SK-N-SH (cell line): ENCODE data around the gene CCL28. TPM values are rescaled to one million over a fixed set of nuclear protein-coding genes. Genes with fewer than 3 reads are reported as not detected.

Experiments used
- CTCF ChIA-PET: fragments of 300-600, 350-600 bp; formaldehyde crosslinking; extraction: SDS; loops from one replicate; lab custom pipeline; 2021; lab: Yijun Ruan, JAX
- POLR2A ChIA-PET: fragments of 350-600 bp; sonication (Branson Sonifier 250); formaldehyde crosslinking; extraction: SDS; loops from one replicate; lab custom pipeline; 2020; ENCODE audit warnings: antibody characterized with exemption, inconsistent platforms; lab: Yijun Ruan, JAX
- DNase-seq: peaks from one replicate; pipeline ENCODE4 v3.0.0; 2012
- H2AFZ ChIP-seq: fragments of 200-600 bp; sonication (generic); 2 replicates; pipeline ENCODE4 v1.8.1; 2016; ENCODE audit warnings: antibody characterized with exemption, mild to moderate bottlenecking, low read depth
- H3F3A ChIP-seq: fragments of 200-600 bp; sonication (generic); replicated peaks from 2 replicates; pipeline ENCODE3; 2016; ENCODE audit warnings: antibody characterized with exemption, mild to moderate bottlenecking; ENCODE audit not compliant: insufficient read depth
- H3K27ac ChIP-seq, 2 experiments: fragments of 200-500 bp in 1 of 2; fragments of 200-600 bp in 1 of 2; sonication (Bioruptor generic) in 1 of 2; sonication (generic), shearing (Covaris generic) in 1 of 2; 2 replicates each; pipeline versions ENCODE4 v1.5.1 to v1.6.1; 2014 to 2016; ENCODE audit warnings: low read depth in 2 of 2, inconsistent platforms in 1 of 2, low read length in 1 of 2, mild to moderate bottlenecking in 1 of 2, mixed read lengths in 1 of 2
- H3K27me3 ChIP-seq: fragments of 200-600 bp; sonication (generic), shearing (Covaris generic); 2 replicates; pipeline ENCODE4 v1.6.1; 2016; ENCODE audit warnings: mixed run types; ENCODE audit not compliant: insufficient read depth
- H3K36me3 ChIP-seq, 2 experiments: fragments of 200-500 bp in 1 of 2; fragments of 200-600 bp in 1 of 2; sonication (Bioruptor generic) in 1 of 2; sonication (generic) in 1 of 2; replicated peaks in 1 of 2; 2 replicates each; pipeline versions ENCODE3 to v1.5.1; 2014 to 2016; ENCODE audit warnings: low read length in 1 of 2, mild to moderate bottlenecking in 1 of 2; ENCODE audit not compliant: insufficient read depth in 2 of 2, control insufficient read depth in 1 of 2
- H3K4me1 ChIP-seq, 2 experiments: fragments of 200-500 bp in 1 of 2; fragments of 200-600 bp in 1 of 2; sonication (Bioruptor generic) in 1 of 2; sonication (generic), shearing (Covaris generic) in 1 of 2; 2 replicates each; pipeline versions ENCODE4 v1.5.1 to v1.6.1; 2014 to 2016; ENCODE audit warnings: low read depth in 1 of 2, low read length in 1 of 2, mixed run types in 1 of 2; ENCODE audit not compliant: insufficient read depth in 2 of 2, control insufficient read depth in 1 of 2
- H3K4me2 ChIP-seq: fragments of 200-600 bp; sonication (generic), shearing (Covaris generic); 2 replicates; pipeline ENCODE4 v1.6.1; 2017; ENCODE audit warnings: mixed run types
- H3K4me3 ChIP-seq, 2 experiments: fragments of 200-500 bp in 1 of 2; fragments of 200-600 bp in 1 of 2; sonication (Bioruptor generic) in 1 of 2; sonication (generic), shearing (Covaris generic) in 1 of 2; 2 replicates each; pipeline versions ENCODE4 v1.5.1 to v1.8.1; 2014 to 2016; ENCODE audit warnings: low read depth in 2 of 2, inconsistent platforms in 1 of 2, low read length in 1 of 2, mild to moderate bottlenecking in 1 of 2, mixed read lengths in 1 of 2, moderate library complexity in 1 of 2
- H3K79me2 ChIP-seq: fragments of 200-600 bp; sonication (generic); 2 replicates; pipeline ENCODE4 v1.8.1; 2017; ENCODE audit warnings: mild to moderate bottlenecking; ENCODE audit not compliant: insufficient read depth
- H3K9ac ChIP-seq: fragments of 200-600 bp; sonication (generic); 2 replicates; pipeline ENCODE4 v1.6.1; 2017; ENCODE audit warnings: mixed run types
- H3K9me2 ChIP-seq: fragments of 200-600 bp; sonication (generic); 2 replicates; pipeline ENCODE4 v1.6.1; 2017; ENCODE audit warnings: mixed run types
- H3K9me3 ChIP-seq: fragments of 200-600 bp; sonication (generic); 2 replicates; pipeline ENCODE4 v1.6.1; 2017; ENCODE audit warnings: mixed run types, mild to moderate bottlenecking, moderate library complexity
- H4K20me1 ChIP-seq: fragments of 200-600 bp; sonication (generic); 2 replicates; pipeline ENCODE4 v1.6.1; 2017; ENCODE audit warnings: mild to moderate bottlenecking, mixed run types; ENCODE audit not compliant: insufficient read depth
- FOSL2 ChIP-seq: IDR thresholded peaks from 2 replicates; pipeline ENCODE4 v1.4.0; 2012; ENCODE audit warnings: low read depth, mild to moderate bottlenecking, moderate library complexity, borderline replicate concordance
- FOXJ3 ChIP-seq: sonication (generic); formaldehyde crosslinking; IDR thresholded peaks from 2 replicates; pipeline ENCODE4 v1.5.1; 2020; ENCODE audit warnings: mild to moderate bottlenecking, missing genetic modification reagents
- GABPA ChIP-seq: IDR thresholded peaks from 2 replicates; pipeline ENCODE4 v1.4.0; 2012; ENCODE audit warnings: low read depth, mild to moderate bottlenecking
- GATA2 ChIP-seq: sonication (generic); formaldehyde crosslinking; IDR thresholded peaks from 2 replicates; pipeline ENCODE4 v1.5.0; 2020; ENCODE audit warnings: mild to moderate bottlenecking, missing genetic modification reagents
- JUND ChIP-seq: IDR thresholded peaks from 2 replicates; pipeline ENCODE4 v1.4.0; 2012
- MEF2A ChIP-seq: IDR thresholded peaks from 2 replicates; pipeline ENCODE4 v1.4.0; 2012; ENCODE audit warnings: low read depth, borderline replicate concordance
- RFX5 ChIP-seq: IDR thresholded peaks from 2 replicates; pipeline ENCODE4 v1.6.1; 2012; ENCODE audit warnings: mild to moderate bottlenecking, improper control_type of control experiment, low read length
- SIN3A ChIP-seq: IDR thresholded peaks from 2 replicates; pipeline ENCODE4 v1.6.1; 2012; ENCODE audit warnings: low read depth, mild to moderate bottlenecking, low read length, moderate library complexity, borderline replicate concordance
- TCF12 ChIP-seq: IDR thresholded peaks from 2 replicates; pipeline ENCODE4 v1.4.0; 2012
- WGBS: methylation state at CpG from one replicate; pipeline ENCODE4 v1.1.6; 2017; ENCODE audit warnings: low lambda C conversion rate; 5-methylcytosine and 5-hydroxymethylcytosine counted together
- polyA plus RNA-seq, 3 experiments: library from polyadenylated mRNA; depleted of rRNA; stranded (reverse); fragments of >200 nt; gene quantifications; 2 replicates each; pipeline ENCODE4 v1.2.3, GENCODE V29; 2012
- TF ChIP-seq, protein P1 (sequence below): fragments of 150-350 bp; IDR thresholded peaks from 2 replicates; pipeline ENCODE4 v1.6.1; 2016; ENCODE audit warnings: mild to moderate bottlenecking, low read depth, low read length
- TF ChIP-seq, protein P2 (sequence below): IDR thresholded peaks from 2 replicates; pipeline ENCODE4 v1.4.0; 2012; ENCODE audit warnings: low read depth, borderline replicate concordance
- TF ChIP-seq, protein P3 (sequence below): fragments of 150-350 bp; IDR thresholded peaks from 2 replicates; pipeline ENCODE4 v1.6.1; 2017; ENCODE audit warnings: antibody characterized with exemption, low read length, low read depth, borderline replicate concordance
- TF ChIP-seq, protein P4 (sequence below): IDR thresholded peaks from 2 replicates; pipeline ENCODE4 v1.4.0; 2012; ENCODE audit warnings: low read depth, borderline replicate concordance
- TF ChIP-seq, protein P5 (sequence below): IDR thresholded peaks from 2 replicates; pipeline ENCODE4; 2012

CCL28 gene
- polyA plus RNA-seq, 1 of the 3 experiments (the other 2 are of a cell fraction) = not detected

DNA sequence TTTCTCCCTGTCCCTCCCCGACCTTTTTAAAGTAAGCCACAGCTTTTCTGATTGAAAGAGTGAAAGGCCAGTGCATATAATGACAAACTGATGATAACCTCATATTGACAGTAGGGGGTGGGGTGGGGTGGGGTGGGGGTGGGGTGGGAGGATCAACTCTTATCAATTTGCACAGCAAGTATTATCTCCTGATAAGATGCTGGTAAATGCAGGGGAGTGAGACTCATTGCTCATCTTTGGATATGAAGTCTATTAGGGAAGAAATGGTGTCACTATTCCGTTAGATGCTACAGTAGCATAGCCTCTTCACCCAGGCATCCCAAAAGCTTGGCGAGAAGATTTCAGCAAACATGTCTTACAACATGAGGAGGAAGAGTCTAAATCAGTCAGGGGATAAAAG lies 60.1 kb downstream of the CCL28 start:
- DNase-seq = no peak
- no peak overlapping the region for H3K4me3 ChIP-seq
- H3K4me2 ChIP-seq = no peak overlapping the region
- no peak overlapping the region for H3K27ac ChIP-seq
- no peaks in the 10 kb centered on the region for H3F3A ChIP-seq
- H3K9ac ChIP-seq = no peak overlapping the region
- H3K27me3 ChIP-seq = no peaks in the 10 kb centered on the region
- no peak overlapping the region for H2AFZ ChIP-seq
- no peaks in the 10 kb centered on the region for H3K36me3 ChIP-seq
- TF ChIP-seq TCF12 (no peak), RFX5 (no peak), FOSL2 (no peak), FOXJ3 (no peak), GABPA (no peak), SIN3A (no peak), MEF2A (no peak), JUND (no peak)
- TF ChIP-seq, protein P1, sequence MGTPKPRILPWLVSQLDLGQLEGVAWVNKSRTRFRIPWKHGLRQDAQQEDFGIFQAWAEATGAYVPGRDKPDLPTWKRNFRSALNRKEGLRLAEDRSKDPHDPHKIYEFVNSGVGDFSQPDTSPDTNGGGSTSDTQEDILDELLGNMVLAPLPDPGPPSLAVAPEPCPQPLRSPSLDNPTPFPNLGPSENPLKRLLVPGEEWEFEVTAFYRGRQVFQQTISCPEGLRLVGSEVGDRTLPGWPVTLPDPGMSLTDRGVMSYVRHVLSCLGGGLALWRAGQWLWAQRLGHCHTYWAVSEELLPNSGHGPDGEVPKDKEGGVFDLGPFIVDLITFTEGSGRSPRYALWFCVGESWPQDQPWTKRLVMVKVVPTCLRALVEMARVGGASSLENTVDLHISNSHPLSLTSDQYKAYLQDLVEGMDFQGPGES = no peak
- TF ChIP-seq, protein P2, sequence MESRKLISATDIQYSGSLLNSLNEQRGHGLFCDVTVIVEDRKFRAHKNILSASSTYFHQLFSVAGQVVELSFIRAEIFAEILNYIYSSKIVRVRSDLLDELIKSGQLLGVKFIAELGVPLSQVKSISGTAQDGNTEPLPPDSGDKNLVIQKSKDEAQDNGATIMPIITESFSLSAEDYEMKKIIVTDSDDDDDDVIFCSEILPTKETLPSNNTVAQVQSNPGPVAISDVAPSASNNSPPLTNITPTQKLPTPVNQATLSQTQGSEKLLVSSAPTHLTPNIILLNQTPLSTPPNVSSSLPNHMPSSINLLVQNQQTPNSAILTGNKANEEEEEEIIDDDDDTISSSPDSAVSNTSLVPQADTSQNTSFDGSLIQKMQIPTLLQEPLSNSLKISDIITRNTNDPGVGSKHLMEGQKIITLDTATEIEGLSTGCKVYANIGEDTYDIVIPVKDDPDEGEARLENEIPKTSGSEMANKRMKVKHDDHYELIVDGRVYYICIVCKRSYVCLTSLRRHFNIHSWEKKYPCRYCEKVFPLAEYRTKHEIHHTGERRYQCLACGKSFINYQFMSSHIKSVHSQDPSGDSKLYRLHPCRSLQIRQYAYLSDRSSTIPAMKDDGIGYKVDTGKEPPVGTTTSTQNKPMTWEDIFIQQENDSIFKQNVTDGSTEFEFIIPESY = no peak
- TF ChIP-seq, protein P3, sequence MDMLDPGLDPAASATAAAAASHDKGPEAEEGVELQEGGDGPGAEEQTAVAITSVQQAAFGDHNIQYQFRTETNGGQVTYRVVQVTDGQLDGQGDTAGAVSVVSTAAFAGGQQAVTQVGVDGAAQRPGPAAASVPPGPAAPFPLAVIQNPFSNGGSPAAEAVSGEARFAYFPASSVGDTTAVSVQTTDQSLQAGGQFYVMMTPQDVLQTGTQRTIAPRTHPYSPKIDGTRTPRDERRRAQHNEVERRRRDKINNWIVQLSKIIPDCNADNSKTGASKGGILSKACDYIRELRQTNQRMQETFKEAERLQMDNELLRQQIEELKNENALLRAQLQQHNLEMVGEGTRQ = no peak
- TF ChIP-seq, protein P4, sequence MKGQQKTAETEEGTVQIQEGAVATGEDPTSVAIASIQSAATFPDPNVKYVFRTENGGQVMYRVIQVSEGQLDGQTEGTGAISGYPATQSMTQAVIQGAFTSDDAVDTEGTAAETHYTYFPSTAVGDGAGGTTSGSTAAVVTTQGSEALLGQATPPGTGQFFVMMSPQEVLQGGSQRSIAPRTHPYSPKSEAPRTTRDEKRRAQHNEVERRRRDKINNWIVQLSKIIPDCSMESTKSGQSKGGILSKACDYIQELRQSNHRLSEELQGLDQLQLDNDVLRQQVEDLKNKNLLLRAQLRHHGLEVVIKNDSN = no peak
- H3K9me3 ChIP-seq = no peaks in the 10 kb centered on the region
- WGBS = 10% methylated on average over 3 of the region's 3 CpGs
- no peaks in the 10 kb centered on the region for H4K20me1 ChIP-seq
- ChIA-PET POLR2A (no interaction called here), CTCF (interaction anchor here (1.5 kb wide), 1 partner anchor 38 kb away, joined by 3 read pairs; no protein-coding TSS in a partner anchor)
- H3K79me2 ChIP-seq = no peaks in the 10 kb centered on the region
- no peaks in the 10 kb centered on the region for H3K4me1 ChIP-seq
- H3K9me2 ChIP-seq = no peaks in the 10 kb centered on the region

DNA sequence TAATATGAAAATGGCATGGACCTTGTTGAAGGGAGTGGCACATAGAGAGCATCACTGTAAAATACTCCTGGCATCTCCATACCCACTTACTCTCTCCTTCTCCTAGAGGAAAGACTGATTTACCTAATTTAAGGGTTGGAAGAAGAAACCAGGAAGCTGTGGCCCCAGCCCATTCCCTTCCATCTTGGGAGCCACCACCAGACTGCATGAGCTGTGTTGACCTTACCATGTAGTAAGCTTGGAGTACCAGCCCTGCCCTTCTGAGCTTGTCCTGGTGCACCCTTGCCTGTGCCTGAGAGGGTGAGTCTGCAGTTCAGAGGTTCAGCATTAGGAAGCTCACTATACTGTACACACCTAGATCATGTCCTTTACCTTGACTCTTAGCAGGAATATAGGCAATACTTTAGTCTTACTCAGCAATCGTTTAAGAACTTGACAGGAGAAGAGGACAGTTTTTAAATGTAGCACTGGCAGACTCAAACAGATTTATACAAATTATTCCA lies 63.3 kb downstream of the CCL28 start:
- TF ChIP-seq, protein P5, sequence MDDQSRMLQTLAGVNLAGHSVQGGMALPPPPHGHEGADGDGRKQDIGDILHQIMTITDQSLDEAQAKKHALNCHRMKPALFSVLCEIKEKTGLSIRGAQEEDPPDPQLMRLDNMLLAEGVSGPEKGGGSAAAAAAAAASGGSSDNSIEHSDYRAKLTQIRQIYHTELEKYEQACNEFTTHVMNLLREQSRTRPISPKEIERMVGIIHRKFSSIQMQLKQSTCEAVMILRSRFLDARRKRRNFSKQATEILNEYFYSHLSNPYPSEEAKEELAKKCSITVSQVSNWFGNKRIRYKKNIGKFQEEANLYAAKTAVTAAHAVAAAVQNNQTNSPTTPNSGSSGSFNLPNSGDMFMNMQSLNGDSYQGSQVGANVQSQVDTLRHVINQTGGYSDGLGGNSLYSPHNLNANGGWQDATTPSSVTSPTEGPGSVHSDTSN = no peak
- TF ChIP-seq GATA2 = no peak
- TF ChIP-seq GABPA = no peak
- TF ChIP-seq, all 33 proteins: peak for 0
- CTCF ChIA-PET = no interaction called here
- no peaks in the 10 kb centered on the region for H3K79me2 ChIP-seq
- H4K20me1 ChIP-seq = no peaks in the 10 kb centered on the region
- POLR2A ChIA-PET = no interaction called here
- no peaks in the 10 kb centered on the region for H3F3A ChIP-seq
- H3K9me3 ChIP-seq = no peaks in the 10 kb centered on the region
- no peaks in the 10 kb centered on the region for H3K4me1 ChIP-seq
- H3K4me3 ChIP-seq = no peak overlapping the region
- H3K36me3 ChIP-seq = no peaks in the 10 kb centered on the region
- no peaks in the 10 kb centered on the region for H3K9me2 ChIP-seq
- no peak for DNase-seq
- H3K4me2 ChIP-seq = no peak overlapping the region
- H3K27ac ChIP-seq = no peak overlapping the region
- no peaks in the 10 kb centered on the region for H3K27me3 ChIP-seq
- no peak overlapping the region for H3K9ac ChIP-seq
- no peak overlapping the region for H2AFZ ChIP-seq
- 12% methylated on average over 1 of the region's 1 CpG for WGBS
